HepG2 (cell line): ENCODE results near the gene TP53I3. TPM values are rescaled to one million over a fixed set of nuclear protein-coding genes. Genes with fewer than 3 reads are reported as not detected.

Experiments
- FOSL2 ChIP-seq: sonication (generic); formaldehyde crosslinking; IDR thresholded peaks from 2 replicates; pipeline ENCODE4 v1.4.0; 2020; ENCODE audit warnings: missing genetic modification reagents
- HNF1B ChIP-seq: sonication (generic); formaldehyde crosslinking; IDR thresholded peaks from 2 replicates; pipeline ENCODE4 v1.5.1; 2020; ENCODE audit warnings: mild to moderate bottlenecking, moderate library complexity, missing genetic modification reagents
- MLX ChIP-seq: IDR thresholded peaks from 2 replicates; pipeline ENCODE4 v1.6.1; 2016
- PRDM15 ChIP-seq: sonication (generic); formaldehyde crosslinking; IDR thresholded peaks from 2 replicates; pipeline ENCODE4 v1.4.0; 2020; ENCODE audit warnings: missing genetic modification reagents
- RBFOX2 ChIP-seq: fragments of 200-400 bp; formaldehyde crosslinking; IDR thresholded peaks from 2 replicates; pipeline ENCODE4 v1.6.1; 2017; ENCODE audit warnings: low read depth, mild to moderate bottlenecking, low read length
- RELA ChIP-seq: sonication (generic); formaldehyde crosslinking; IDR thresholded peaks from 2 replicates; pipeline ENCODE4 v1.4.0; 2020; ENCODE audit warnings: missing genetic modification reagents
- SIN3B ChIP-seq: fragments of 150-350 bp; IDR thresholded peaks from 2 replicates; pipeline ENCODE4 v1.6.1; 2014; ENCODE audit warnings: low read length
- SRSF4 ChIP-seq: fragments of 200-400 bp; formaldehyde crosslinking; IDR thresholded peaks from one replicate; pipeline ENCODE4 v1.6.1; 2018; ENCODE audit warnings: mild to moderate bottlenecking, low read depth, low read length, moderate library complexity; ENCODE audit not compliant: poor library complexity, severe bottlenecking
- ZBTB7A ChIP-seq: sonication (generic); formaldehyde crosslinking; IDR thresholded peaks from 2 replicates; pipeline ENCODE4 v1.8.0; 2022; ENCODE audit warnings: mild to moderate bottlenecking, missing genetic modification reagents
- ZNF414 ChIP-seq: sonication (generic); formaldehyde crosslinking; IDR thresholded peaks from 2 replicates; pipeline ENCODE4 v1.5.0; 2020; ENCODE audit warnings: missing genetic modification reagents
- ZNF44 ChIP-seq: sonication (generic); formaldehyde crosslinking; IDR thresholded peaks from 2 replicates; pipeline ENCODE4 v1.5.1; 2020; ENCODE audit warnings: mild to moderate bottlenecking, missing genetic modification reagents
- ZNF510 ChIP-seq: sonication (generic); formaldehyde crosslinking; IDR thresholded peaks from 2 replicates; pipeline ENCODE4 v1.4.0; 2020; ENCODE audit warnings: low read depth, mild to moderate bottlenecking, missing genetic modification reagents
- ZNF512 ChIP-seq: sonication (generic); formaldehyde crosslinking; IDR thresholded peaks from 2 replicates; pipeline ENCODE4 v1.4.0; 2020; ENCODE audit warnings: mild to moderate bottlenecking, missing genetic modification reagents
- ZNF543 ChIP-seq: sonication (generic); formaldehyde crosslinking; IDR thresholded peaks from 2 replicates; pipeline ENCODE4 v1.4.0; 2020; ENCODE audit warnings: mild to moderate bottlenecking, missing genetic modification reagents
- ZNF552 ChIP-seq: sonication (generic); formaldehyde crosslinking; IDR thresholded peaks from 2 replicates; pipeline ENCODE4 v1.9.0; 2022; ENCODE audit warnings: missing genetic modification reagents, mild to moderate bottlenecking, borderline replicate concordance
- ZNF567 ChIP-seq: sonication (generic); formaldehyde crosslinking; IDR thresholded peaks from 2 replicates; pipeline ENCODE4 v1.8.1; 2023; ENCODE audit warnings: mild to moderate bottlenecking, missing genetic modification reagents, borderline replicate concordance
- ZNF572 ChIP-seq: sonication (generic); formaldehyde crosslinking; IDR thresholded peaks from 2 replicates; pipeline ENCODE4 v1.5.1; 2020; ENCODE audit warnings: mild to moderate bottlenecking, missing genetic modification reagents
- ZNF83 ChIP-seq: sonication (generic); formaldehyde crosslinking; IDR thresholded peaks from 2 replicates; pipeline ENCODE4 v1.4.0; 2020; ENCODE audit warnings: missing genetic modification reagents, mild to moderate bottlenecking, borderline replicate concordance
- polyA plus RNA-seq, 8 experiments: library from polyadenylated mRNA; depleted of rRNA in 3 of 8; stranded (reverse) in 7 of 8; unstranded in 1 of 8; fragments of >200 nt; fragmentation: Illumina TruSeq in 4 of 8; extraction: Trizol in 4 of 8; gene quantifications; 2 replicates each; pipeline versions ENCODE4 v1.2.1 to v1.2.3, GENCODE V29; 2011 to 2016; ENCODE audit warnings: low read depth in 4 of 8, missing spikeins in 1 of 8, mixed read lengths in 1 of 8; ENCODE audit not compliant: insufficient read depth in 1 of 8
- total RNA-seq, 5 experiments: library from RNA; depleted of rRNA; stranded (reverse); fragments of >200 nt; fragmentation: Illumina TruSeq; extraction: Trizol; gene quantifications; 2 replicates each; pipeline ENCODE4 v1.2.3, GENCODE V29; 2016; ENCODE audit warnings: low read depth in 1 of 5

TP53I3 gene
- total and polyA plus RNA-seq, 2 of the 13 experiments (the other 11 are each of a cell fraction or from before 2014, with no cell fraction given) = 25.0 to 44.1 TPM

- no peak for TF ChIP-seq SRSF4
- 0 out of 2 replicates have a peak, but pooled peaks have one; percentile 38 for TF ChIP-seq FOSL2 (CRISPR knock-in tag)
- no peak for TF ChIP-seq ZNF414 (CRISPR knock-in tag)
- TF ChIP-seq PRDM15 (CRISPR knock-in tag) = no peak
- TF ChIP-seq RBFOX2 = no peak
- 0 out of 2 replicates have a peak, but pooled peaks have one; percentile 82 for TF ChIP-seq ZNF567
- TF ChIP-seq ZNF512 = 0 out of 2 replicates have a peak, but pooled peaks have one; percentile 47
- 0 out of 2 replicates have a peak, but pooled peaks have one; percentile 7 for TF ChIP-seq ZBTB7A (CRISPR knock-in tag)
- peak; percentile 68; the same call in 1 of the 2 replicates for TF ChIP-seq ZNF83 (CRISPR knock-in tag)
- no peak for TF ChIP-seq SIN3B
- 0 out of 2 replicates have a peak, but pooled peaks have one; percentile 72 for TF ChIP-seq ZNF572
- no peak for TF ChIP-seq ZNF552 (CRISPR knock-in tag)
- TF ChIP-seq ZNF510 = peak; percentile 9; the same call in 1 of the 2 replicates
- TF ChIP-seq ZNF44 = 0 out of 2 replicates have a peak, but pooled peaks have one; percentile 23
- 0 out of 2 replicates have a peak, but pooled peaks have one; percentile 4 for TF ChIP-seq MLX (CRISPR knock-in tag)
- no peak for TF ChIP-seq ZNF543
- TF ChIP-seq HNF1B = 0 out of 2 replicates have a peak, but pooled peaks have one; percentile 31
- TF ChIP-seq RELA (CRISPR knock-in tag) = no peak
Observed at GRCh38 chr2:24123922-24124580, 39.4 kb upstream of the TP53I3 start (continued).
